ENCODE data around the gene PFDN1.

DNA sequence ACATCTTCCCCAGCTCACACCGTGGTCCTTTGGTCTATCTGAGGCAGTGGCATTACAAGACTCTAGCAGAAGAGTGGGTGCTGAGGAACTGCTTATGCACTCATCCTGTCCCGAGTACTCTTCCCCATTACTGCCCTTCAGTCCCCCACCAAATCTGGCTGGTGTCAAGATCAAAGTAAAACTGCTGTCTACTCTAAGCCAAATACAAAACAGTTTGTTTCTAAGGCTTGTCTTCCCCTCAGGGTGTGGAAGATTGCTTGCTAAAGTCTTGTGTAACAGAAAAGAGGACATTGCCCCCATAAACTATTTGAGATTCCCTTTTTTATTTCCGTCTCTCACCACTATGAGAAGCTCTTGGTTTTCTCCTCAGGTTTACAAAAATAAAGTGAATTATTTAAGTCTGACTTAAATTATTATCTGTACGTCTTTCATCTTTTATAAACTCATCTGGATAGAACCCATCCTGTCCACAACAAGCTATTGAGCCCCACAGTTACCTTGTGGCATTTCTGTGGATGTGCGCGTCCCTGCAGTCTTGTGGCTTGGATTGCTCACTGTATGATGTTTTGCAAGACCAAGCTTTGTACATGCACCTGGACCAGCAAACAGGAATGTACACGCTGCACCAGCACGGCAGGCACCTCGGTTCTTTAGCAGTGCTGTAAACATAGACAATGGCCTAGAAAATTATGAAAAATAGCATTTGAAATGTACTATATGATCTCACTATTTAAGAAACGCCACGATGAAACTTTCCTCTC, 66.9 kb downstream of the PFDN1 start:
- TF ChIP-seq POLR2AphosphoS5 (IDR thresholded peaks at IDR 0.05; ENCODE audit: low read length) = no peak
- TF ChIP-seq SMAD1 (IDR thresholded peaks at IDR 0.05; ENCODE audit: low read depth, partially characterized antibody) = no peak
- TF ChIP-seq, protein P1, sequence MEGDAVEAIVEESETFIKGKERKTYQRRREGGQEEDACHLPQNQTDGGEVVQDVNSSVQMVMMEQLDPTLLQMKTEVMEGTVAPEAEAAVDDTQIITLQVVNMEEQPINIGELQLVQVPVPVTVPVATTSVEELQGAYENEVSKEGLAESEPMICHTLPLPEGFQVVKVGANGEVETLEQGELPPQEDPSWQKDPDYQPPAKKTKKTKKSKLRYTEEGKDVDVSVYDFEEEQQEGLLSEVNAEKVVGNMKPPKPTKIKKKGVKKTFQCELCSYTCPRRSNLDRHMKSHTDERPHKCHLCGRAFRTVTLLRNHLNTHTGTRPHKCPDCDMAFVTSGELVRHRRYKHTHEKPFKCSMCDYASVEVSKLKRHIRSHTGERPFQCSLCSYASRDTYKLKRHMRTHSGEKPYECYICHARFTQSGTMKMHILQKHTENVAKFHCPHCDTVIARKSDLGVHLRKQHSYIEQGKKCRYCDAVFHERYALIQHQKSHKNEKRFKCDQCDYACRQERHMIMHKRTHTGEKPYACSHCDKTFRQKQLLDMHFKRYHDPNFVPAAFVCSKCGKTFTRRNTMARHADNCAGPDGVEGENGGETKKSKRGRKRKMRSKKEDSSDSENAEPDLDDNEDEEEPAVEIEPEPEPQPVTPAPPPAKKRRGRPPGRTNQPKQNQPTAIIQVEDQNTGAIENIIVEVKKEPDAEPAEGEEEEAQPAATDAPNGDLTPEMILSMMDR (IDR thresholded peaks at IDR 0.05 in 2 of 3, conservative IDR thresholded peaks at IDR 0.05 in 1 of 3; ENCODE audit: control insufficient read depth in 2 of 3, extremely low read depth in 1 of 3, insufficient read depth in 1 of 3, low read depth in 3 of 3, low read length in 3 of 3) = no peak
- no peak for TF ChIP-seq FOXK2 (IDR thresholded peaks at IDR 0.05)
- no peak for TF ChIP-seq ASH2L (IDR thresholded peaks at IDR 0.05; ENCODE audit: borderline replicate concordance, low read depth)
- TF ChIP-seq JUND (IDR thresholded peaks at IDR 0.05; ENCODE audit: low read depth, low read length) = no peak
- TF ChIP-seq, protein P2, sequence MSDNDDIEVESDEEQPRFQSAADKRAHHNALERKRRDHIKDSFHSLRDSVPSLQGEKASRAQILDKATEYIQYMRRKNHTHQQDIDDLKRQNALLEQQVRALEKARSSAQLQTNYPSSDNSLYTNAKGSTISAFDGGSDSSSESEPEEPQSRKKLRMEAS (IDR thresholded peaks at IDR 0.05; ENCODE audit: low read depth, low read length) = no peak
- no peak for TF ChIP-seq SIN3A (IDR thresholded peaks at IDR 0.05; ENCODE audit: low read depth, low read length)
- no peak for TF ChIP-seq GABPA (IDR thresholded peaks at IDR 0.05; ENCODE audit: low read depth)
- no peak for TF ChIP-seq TAF1 (IDR thresholded peaks at IDR 0.05; ENCODE audit: borderline replicate concordance, low read depth, low read length)
- no peak for TF ChIP-seq EED (IDR thresholded peaks at IDR 0.05; ENCODE audit: low read depth)
- TF ChIP-seq, protein P3, sequence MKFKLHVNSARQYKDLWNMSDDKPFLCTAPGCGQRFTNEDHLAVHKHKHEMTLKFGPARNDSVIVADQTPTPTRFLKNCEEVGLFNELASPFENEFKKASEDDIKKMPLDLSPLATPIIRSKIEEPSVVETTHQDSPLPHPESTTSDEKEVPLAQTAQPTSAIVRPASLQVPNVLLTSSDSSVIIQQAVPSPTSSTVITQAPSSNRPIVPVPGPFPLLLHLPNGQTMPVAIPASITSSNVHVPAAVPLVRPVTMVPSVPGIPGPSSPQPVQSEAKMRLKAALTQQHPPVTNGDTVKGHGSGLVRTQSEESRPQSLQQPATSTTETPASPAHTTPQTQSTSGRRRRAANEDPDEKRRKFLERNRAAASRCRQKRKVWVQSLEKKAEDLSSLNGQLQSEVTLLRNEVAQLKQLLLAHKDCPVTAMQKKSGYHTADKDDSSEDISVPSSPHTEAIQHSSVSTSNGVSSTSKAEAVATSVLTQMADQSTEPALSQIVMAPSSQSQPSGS (IDR thresholded peaks at IDR 0.05; ENCODE audit: low read length) = no peak
- TF ChIP-seq YBX1 (IDR thresholded peaks at IDR 0.05) = no peak
